Smooth muscle cell (in vitro differentiated cells): Measurements from ENCODE around the gene C1orf105. TPM values are rescaled to one million over a fixed set of nuclear protein-coding genes. Genes with fewer than 3 reads are reported as not detected.

Source experiments
- DNase-seq: peaks from one replicate; lab custom pipeline; 2025; ENCODE audit not compliant: unreplicated experiment; lab: John Stamatoyannopoulos, UW
- H2AFZ ChIP-seq: fragments of 200-600 bp; sonication (generic); 2 replicates; pipeline ENCODE4 v1.6.0; 2016; ENCODE audit warnings: antibody characterized with exemption, low read depth, mild to moderate bottlenecking
- H3F3A ChIP-seq: fragments of 200-600 bp; sonication (generic); 2 replicates; pipeline ENCODE4 v1.6.0; 2017; ENCODE audit warnings: antibody characterized with exemption, low read depth
- H3K27ac ChIP-seq: fragments of 200-600 bp; sonication (generic); 2 replicates; pipeline ENCODE4 v1.5.1; 2016; ENCODE audit warnings: low read depth, mild to moderate bottlenecking
- H3K27me3 ChIP-seq: fragments of 200-600 bp; sonication (generic); 2 replicates; pipeline ENCODE4 v1.6.1; 2016; ENCODE audit warnings: low read depth, mild to moderate bottlenecking
- H3K36me3 ChIP-seq: fragments of 200-600 bp; sonication (generic); 2 replicates; pipeline ENCODE4 v1.5.1; 2016; ENCODE audit warnings: low read depth
- H3K4me1 ChIP-seq: fragments of 200-600 bp; sonication (generic); 2 replicates; pipeline ENCODE4 v1.5.1; 2016; ENCODE audit warnings: low read depth
- H3K4me2 ChIP-seq: fragments of 200-600 bp; sonication (generic); 2 replicates; pipeline ENCODE4 v1.6.0; 2016; ENCODE audit warnings: mild to moderate bottlenecking
- H3K4me3 ChIP-seq: fragments of 200-600 bp; sonication (generic); 2 replicates; pipeline ENCODE4 v1.5.1; 2016; ENCODE audit warnings: mild to moderate bottlenecking
- H3K79me2 ChIP-seq: fragments of 200-600 bp; sonication (generic); 2 replicates; pipeline ENCODE4 v1.6.0; 2016; ENCODE audit warnings: low read depth, mild to moderate bottlenecking
- H3K9ac ChIP-seq: fragments of 200-600 bp; sonication (generic); 2 replicates; pipeline ENCODE4 v1.6.0; 2016; ENCODE audit warnings: low read depth
- H3K9me3 ChIP-seq: fragments of 200-600 bp; sonication (generic); replicated peaks from 2 replicates; pipeline ENCODE4 v1.5.1; 2016; ENCODE audit warnings: low read depth
- H4K20me1 ChIP-seq: fragments of 200-600 bp; sonication (generic); 2 replicates; pipeline ENCODE4 v1.6.0; 2016; ENCODE audit warnings: low read depth
- CTCF ChIP-seq: fragments of 200-600 bp; sonication (generic); IDR thresholded peaks from 2 replicates; pipeline ENCODE4 v1.5.1; 2017; ENCODE audit warnings: borderline replicate concordance, mild to moderate bottlenecking, antibody characterized with exemption; ENCODE audit not compliant: insufficient read depth, poor library complexity, severe bottlenecking
- WGBS: methylation state at CpG from one replicate; pipeline ENCODE4 v1.1.7; 2016; ENCODE audit warnings: low lambda C conversion rate; 5-methylcytosine and 5-hydroxymethylcytosine counted together
- polyA plus RNA-seq: library from polyadenylated mRNA; unstranded; fragments of >200 nt; fragmentation: Nextera tagmentation; extraction: Ambion mirVana; gene quantifications from 2 replicates; pipeline ENCODE4 v1.2.1, GENCODE V29; 2016
- total RNA-seq: library from RNA; depleted of rRNA; stranded (reverse); fragments of >200 nt; gene quantifications from 2 replicates; pipeline ENCODE4 v1.2.3, GENCODE V29; 2014

Gene C1orf105
- total and polyA plus RNA-seq, 2 experiments from 2014 or later: not detected

DNA sequence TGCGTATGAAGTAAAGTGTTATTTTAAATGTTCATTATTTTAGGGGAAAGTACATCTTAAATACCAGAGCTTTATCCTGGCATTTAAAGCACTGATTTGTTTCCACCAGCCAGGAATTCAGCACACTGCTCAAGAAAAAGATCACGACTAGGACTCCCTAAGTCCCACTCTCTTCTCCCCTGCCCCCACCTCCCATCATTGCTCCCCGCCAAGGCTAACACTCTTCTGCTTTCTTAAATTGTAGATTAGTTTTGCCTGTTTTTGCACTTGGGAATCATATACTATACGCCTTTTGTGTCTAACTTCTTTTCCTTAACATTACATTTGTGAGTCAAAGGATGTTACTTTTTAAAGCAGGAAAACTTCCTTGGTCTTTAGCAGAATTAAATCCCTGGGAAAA lies 37.5 kb upstream of the C1orf105 start:
- no peaks in the 10 kb centered on the region for H3K36me3 ChIP-seq
- no peak for TF ChIP-seq CTCF
- no peaks in the 10 kb centered on the region for H3K79me2 ChIP-seq
- H3K9ac ChIP-seq: peak overlapping the region; percentile 89
- peak overlapping the region; percentile 99 for H3K27ac ChIP-seq
- H2AFZ ChIP-seq: peak overlapping the region; percentile 44
- 27% methylated on average over 4 of the region's 4 CpGs for WGBS
- no peaks in the 10 kb centered on the region for H4K20me1 ChIP-seq
- no peaks in the 10 kb centered on the region for H3K27me3 ChIP-seq
- H3K9me3 ChIP-seq: no peaks in the 10 kb centered on the region
- peak overlapping the region; percentile 72 for H3K4me2 ChIP-seq
- H3K4me3 ChIP-seq: peak overlapping the region; percentile 8
- H3K4me1 ChIP-seq: peaks cover 31% of the 10 kb centered on the region
- peaks cover 32% of the 10 kb centered on the region for H3F3A ChIP-seq
- no peak for DNase-seq

GRCh38 chr1:172383536-172383935 lies 36.9 kb upstream of the C1orf105 start:
- no peaks in the 10 kb centered on the region for H3K27me3 ChIP-seq
- H3F3A ChIP-seq: peaks cover 32% of the 10 kb centered on the region
- H3K36me3 ChIP-seq: no peaks in the 10 kb centered on the region
- peak overlapping the region; percentile 99 for H3K27ac ChIP-seq
- H2AFZ ChIP-seq: peak overlapping the region; percentile 44
- no peaks in the 10 kb centered on the region for H4K20me1 ChIP-seq
- H3K4me2 ChIP-seq: peak overlapping the region; percentile 72
- no peak for DNase-seq
- H3K9me3 ChIP-seq: no peaks in the 10 kb centered on the region
- H3K9ac ChIP-seq: peak overlapping the region; percentile 89
- no peak for TF ChIP-seq CTCF
- 18% methylated on average over 3 of the region's 3 CpGs for WGBS
- H3K79me2 ChIP-seq: no peaks in the 10 kb centered on the region
- peak overlapping the region; percentile 8 for H3K4me3 ChIP-seq
- peaks cover 31% of the 10 kb centered on the region for H3K4me1 ChIP-seq

GRCh38 chr1:172384656-172385055 lies 35.8 kb upstream of the C1orf105 start:
- H3K9ac ChIP-seq: peak overlapping the region; percentile 70
- no peak for TF ChIP-seq CTCF
- no peak for DNase-seq
- no peaks in the 10 kb centered on the region for H3K27me3 ChIP-seq
- peaks cover 31% of the 10 kb centered on the region for H3K4me1 ChIP-seq
- no peak overlapping the region for H2AFZ ChIP-seq
- 97% methylated on average over 1 of the region's 1 CpG for WGBS
- no peak overlapping the region for H3K4me3 ChIP-seq
- H4K20me1 ChIP-seq: no peaks in the 10 kb centered on the region
- H3K79me2 ChIP-seq: no peaks in the 10 kb centered on the region
- peak overlapping the region; percentile 72 for H3K4me2 ChIP-seq
- H3K36me3 ChIP-seq: no peaks in the 10 kb centered on the region
- peaks cover 32% of the 10 kb centered on the region for H3F3A ChIP-seq
- peak overlapping the region; percentile 99 for H3K27ac ChIP-seq
- H3K9me3 ChIP-seq: no peaks in the 10 kb centered on the region

GRCh38 chr1:172386046-172386445 lies 34.4 kb upstream of the C1orf105 start:
- Histone ChIP-seq H3F3A (peaks cover 32% of the 10 kb centered on the region), H3K4me1 (peaks cover 37% of the 10 kb centered on the region), H3K9me3 (no peaks in the 10 kb centered on the region), H3K4me2 (no peak overlapping the region), H3K79me2 (no peaks in the 10 kb centered on the region), H3K27ac (peak overlapping the region; percentile 99), H3K4me3 (no peak overlapping the region), H3K27me3 (no peaks in the 10 kb centered on the region), H3K9ac (no peak overlapping the region), H3K36me3 (no peaks in the 10 kb centered on the region), H2AFZ (no peak overlapping the region), H4K20me1 (no peaks in the 10 kb centered on the region)
- no peak for TF ChIP-seq CTCF
- 92% methylated on average over 2 of the region's 2 CpGs for WGBS
- no peak for DNase-seq
